Adipose tissue (tissue), 3 donors: ENCODE measurements around the gene PF4V1. TPM values are rescaled to one million over a fixed set of nuclear protein-coding genes. Genes with fewer than 3 reads are reported as not detected.

ENCODE experiments used
- H3K27ac ChIP-seq: one replicate; pipeline ENCODE4 v1.5.1; 2013; ENCODE audit warnings: low read depth, low read length
- WGBS, 3 donors: extraction: QIAGEN DNeasy Blood & Tissue Kit; methylation state at CpG; one replicate each; pipeline ENCODE4 v1.1.7; 2013; 5-methylcytosine and 5-hydroxymethylcytosine counted together
- polyA plus RNA-seq, 3 donors: library from polyadenylated mRNA; stranded (reverse); fragments of 200-250 nt; gene quantifications; one replicate each; pipeline ENCODE4 v1.2.3, GENCODE V29; 2013
- donor health status: healthy with polysubstance abuse.
- donor health status: Bipolar disorder and iron deficiency.
- donor health status: healthy.

Gene PF4V1
- polyA plus RNA-seq, 3 donors: not detected

DNA sequence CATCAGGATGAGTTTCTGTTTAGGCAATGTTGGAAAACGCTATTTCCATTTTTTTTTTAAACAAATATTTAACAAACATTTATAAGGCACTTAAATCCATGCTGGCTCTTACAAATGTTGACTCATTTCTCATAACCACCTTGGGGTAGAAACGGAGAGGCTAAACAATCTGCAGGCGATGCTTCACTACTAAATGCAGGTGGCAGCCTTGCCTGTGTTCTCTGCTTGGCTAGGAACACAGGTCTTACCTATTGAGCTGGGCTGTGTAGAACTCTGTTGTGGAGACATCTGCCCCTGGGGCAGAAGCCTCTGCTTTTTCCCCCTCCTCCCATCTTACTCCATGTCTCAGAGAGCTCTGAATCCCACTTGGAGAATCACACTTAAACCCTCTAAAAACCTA lies 14.7 kb downstream of the PF4V1 start:
- no peak overlapping the region for H3K27ac ChIP-seq
- WGBS, 3 donors: 30 to 83% (median 82%) methylated on average over 3 of the region's 3 CpGs

DNA sequence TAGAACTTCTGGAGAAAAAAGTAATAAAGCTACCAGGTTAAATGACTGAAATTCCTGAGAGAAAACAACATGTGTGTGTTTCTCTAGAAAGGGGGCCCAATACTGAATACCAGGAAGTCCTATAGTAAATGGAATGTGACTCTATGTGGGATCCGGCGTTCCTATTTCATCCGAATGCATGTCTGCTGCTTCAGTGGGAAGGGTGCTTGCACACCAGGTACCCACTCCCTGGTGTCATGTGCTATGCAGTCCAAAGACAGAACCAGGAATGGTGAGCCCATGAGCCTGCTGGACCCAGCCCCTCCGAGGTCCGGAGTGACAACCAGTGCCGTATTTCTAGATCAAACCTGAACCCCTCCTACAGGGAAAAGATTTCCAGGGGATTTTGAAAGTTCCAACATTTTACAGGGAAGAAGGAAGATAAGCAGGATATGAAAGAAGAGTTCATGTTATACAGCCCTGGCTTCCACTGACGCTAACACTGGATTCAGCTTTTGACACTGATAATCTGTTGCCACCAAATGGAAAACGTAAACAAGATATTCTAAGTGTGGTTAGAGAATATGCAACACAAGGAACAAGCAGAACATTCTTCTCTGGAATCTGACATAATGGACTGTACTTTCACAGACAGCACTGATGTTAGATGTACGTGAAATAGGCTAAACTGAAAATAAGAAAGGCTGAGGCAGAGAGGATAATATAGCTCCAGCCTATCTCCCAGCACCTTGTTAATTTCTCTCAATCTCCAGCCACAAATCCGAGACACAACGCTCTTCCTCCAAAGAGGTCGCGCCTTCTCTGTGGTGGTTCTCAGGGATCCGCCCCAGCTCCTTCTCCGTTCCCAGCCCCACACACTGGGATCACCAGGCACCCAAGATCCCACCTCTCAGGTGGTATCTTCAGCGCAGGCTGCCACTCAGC lies 15.4 kb downstream of the PF4V1 start:
- H3K27ac ChIP-seq: no peak overlapping the region
- 22 to 38% (median 38%) methylated on average over 16 of the region's 16 CpGs for WGBS, 3 donors

DNA sequence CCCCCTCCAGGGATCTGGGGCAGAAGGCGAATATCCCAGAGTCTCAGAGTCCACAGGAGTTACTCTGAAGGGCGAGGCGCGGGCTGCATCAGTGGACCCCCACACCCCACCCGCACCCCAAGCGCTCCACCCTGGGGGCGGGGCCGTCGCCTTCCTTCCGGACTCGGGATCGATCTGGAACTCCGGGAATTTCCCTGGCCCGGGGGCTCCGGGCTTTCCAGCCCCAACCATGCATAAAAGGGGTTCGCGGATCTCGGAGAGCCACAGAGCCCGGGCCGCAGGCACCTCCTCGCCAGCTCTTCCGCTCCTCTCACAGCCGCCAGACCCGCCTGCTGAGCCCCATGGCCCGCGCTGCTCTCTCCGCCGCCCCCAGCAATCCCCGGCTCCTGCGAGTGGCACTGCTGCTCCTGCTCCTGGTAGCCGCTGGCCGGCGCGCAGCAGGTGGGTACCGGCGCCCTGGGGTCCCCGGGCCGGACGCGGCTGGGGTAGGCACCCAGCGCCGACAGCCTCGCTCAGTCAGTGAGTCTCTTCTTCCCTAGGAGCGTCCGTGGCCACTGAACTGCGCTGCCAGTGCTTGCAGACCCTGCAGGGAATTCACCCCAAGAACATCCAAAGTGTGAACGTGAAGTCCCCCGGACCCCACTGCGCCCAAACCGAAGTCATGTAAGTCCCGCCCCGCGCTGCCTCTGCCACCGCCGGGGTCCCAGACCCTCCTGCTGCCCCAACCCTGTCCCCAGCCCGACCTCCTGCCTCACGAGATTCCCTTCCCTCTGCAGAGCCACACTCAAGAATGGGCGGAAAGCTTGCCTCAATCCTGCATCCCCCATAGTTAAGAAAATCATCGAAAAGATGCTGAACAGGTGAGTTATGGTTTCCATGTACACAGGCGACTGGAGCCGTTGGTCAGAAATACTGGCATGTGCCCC lies 16.3 kb downstream of the PF4V1 start, which contains the start of gene CXCL1:
Gene CXCL1, plus strand, starts transcription at position 264 of the 926 bp plus-strand sequence. Its CDS starts 78 bp downstream, at position 342.
- no peak within 1 kb of the TSS for H3K27ac ChIP-seq

DNA sequence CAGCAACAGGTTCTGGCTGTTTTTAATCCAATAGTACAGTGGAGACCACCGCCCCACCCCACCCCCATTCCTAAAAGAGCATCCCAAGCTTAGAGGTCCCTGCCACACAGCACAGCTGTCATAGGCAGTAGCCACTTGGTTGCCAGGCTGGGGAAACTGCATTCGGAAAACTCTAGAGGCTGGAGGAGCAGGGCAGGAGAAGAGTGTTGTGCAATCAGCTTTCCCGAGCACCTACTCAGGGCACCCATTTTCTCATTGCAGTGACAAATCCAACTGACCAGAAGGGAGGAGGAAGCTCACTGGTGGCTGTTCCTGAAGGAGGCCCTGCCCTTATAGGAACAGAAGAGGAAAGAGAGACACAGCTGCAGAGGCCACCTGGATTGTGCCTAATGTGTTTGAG lies 17.2 kb downstream of the PF4V1 start:
- 69 to 85% (median 78%) methylated on average over 3 of the region's 3 CpGs for WGBS, 3 donors
- no peak overlapping the region for H3K27ac ChIP-seq

More for the DNA sequence above, 16.3 kb downstream of the PF4V1 start, which contains the start of gene CXCL1:
- 8 to 9% (median 8%) methylated on average over 59 to 61 of the region's 61 CpGs for WGBS, 3 donors

DNA sequence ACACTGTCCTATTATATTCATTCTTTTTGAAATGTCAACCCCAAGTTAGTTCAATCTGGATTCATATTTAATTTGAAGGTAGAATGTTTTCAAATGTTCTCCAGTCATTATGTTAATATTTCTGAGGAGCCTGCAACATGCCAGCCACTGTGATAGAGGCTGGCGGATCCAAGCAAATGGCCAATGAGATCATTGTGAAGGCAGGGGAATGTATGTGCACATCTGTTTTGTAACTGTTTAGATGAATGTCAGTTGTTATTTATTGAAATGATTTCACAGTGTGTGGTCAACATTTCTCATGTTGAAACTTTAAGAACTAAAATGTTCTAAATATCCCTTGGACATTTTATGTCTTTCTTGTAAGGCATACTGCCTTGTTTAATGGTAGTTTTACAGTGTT lies 17.7 kb downstream of the PF4V1 start:
- no peak overlapping the region for H3K27ac ChIP-seq
- WGBS, 3 donors: 58 to 85% (median 79%) methylated on average over 1 of the region's 1 CpG

DNA sequence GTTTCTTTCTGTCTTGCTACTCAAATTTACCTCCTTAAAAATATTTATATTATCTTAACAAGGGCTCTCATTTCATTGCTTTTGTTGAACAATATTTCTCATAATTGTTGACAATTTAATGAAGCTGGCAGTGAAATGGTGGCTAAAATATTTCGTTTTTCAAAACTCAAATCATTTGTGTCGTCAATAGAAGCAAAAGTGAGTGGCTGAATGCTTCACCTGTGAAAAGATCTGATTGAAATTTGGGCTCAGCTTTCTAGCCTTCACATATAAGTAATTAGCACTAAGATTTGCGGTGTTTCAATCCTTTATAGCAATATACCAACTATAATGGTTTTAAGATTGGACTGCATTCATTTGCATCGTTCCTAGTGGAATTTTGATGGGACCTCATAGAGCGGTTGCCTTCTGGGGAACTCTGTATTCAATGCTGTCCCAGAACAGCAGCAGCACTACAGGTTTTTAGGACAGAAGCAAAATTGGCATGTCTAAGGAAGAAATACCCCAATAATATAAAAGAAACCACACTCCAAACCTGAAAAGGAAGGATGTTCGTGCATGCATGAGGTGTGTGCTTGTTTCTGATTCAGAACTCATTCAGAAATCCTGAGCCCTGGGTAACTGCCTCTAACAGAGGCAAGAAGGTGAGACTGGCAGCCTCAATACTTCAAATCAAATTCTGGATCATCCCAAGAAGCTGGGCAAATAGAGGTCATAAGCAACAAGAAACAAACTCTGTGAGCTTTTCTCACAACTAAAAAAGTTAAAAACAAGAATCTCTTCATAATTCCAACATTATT lies 18.6 kb downstream of the PF4V1 start:
- 88 to 90% (median 90%) methylated on average over 6 of the region's 6 CpGs for WGBS, 3 donors
- H3K27ac ChIP-seq: no peak overlapping the region

DNA sequence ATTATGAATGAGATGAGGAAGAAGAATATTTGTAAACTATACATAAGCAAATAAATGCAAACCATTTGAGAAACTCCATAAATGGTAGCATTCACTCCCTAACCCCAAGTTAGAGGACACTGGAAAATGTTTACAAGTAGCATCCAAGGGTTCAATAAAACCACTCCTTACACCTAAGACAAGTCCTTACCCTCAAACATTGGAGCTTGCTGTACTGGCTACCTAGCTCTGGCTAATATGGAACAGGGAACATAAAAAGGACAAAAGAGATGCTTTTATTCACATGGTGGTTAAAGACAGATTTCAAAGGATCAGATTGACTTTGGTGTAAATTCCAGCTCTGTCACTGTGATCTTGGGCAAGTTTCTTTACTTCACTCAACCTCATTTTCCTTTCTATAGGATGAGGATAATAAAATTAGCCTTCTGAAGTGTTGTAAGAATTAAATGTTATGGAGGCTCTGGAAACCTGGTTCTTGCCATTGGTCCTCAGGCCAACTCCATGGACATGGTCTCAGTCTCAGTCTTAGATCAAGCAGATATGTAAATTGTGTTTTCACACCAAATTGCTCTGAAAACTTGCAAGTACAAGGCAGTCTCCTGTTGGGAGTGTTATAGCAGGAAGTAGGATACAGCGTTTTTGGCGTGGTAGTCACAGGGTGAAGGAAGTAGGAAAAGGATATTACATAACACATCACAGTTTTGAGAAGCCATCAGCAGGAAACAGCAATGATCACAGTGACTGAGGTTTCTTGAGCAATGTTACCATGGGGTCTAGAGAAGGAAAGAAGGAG lies 19.4 kb downstream of the PF4V1 start:
- 37 to 91% (median 43%) methylated on average over 2 of the region's 2 CpGs for WGBS, 3 donors
- H3K27ac ChIP-seq: no peak overlapping the region

DNA sequence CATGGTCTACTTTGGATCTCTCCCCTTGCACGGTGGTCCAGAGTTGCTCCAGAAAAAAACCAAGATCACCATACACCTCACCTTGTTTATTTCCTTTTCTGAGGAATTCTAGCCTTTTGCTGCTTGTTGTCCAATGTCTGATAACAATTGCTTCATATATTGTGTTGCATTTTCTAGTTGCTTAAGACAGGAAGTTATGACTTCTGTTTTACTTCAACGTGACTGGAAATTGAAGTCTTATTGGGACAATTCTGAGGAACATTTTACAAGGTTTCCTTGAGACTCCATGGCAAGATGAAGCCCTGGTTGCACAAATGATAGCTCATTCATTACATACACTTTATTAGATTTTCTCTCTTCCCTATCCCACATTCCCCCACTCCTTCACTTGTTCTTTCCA lies 21.3 kb downstream of the PF4V1 start:
- WGBS, 3 donors: 41 to 82% (median 50%) methylated on average over 2 of the region's 2 CpGs
- no peak overlapping the region for H3K27ac ChIP-seq

DNA sequence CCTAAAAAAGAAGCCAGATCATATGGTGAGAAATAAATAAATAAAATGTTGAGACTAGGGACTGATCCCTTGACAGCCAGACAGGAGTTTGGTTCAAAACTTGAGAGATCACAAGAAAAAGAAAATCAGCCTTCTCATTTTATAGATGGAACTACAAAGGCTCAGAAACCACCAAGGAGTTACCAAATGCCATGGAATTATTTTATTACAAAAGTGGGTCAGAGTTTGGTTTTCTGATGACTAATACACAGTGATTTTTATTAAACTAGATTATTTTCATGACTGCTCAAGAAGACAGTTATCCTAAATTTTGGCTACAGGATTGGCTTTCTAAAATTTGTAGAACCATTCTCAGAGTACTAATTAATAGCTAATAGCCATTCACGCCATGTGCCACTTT lies 22.3 kb downstream of the PF4V1 start:
- 89 to 94% (median 93%) methylated on average over 1 of the region's 1 CpG for WGBS, 3 donors
- H3K27ac ChIP-seq: no peak overlapping the region

DNA sequence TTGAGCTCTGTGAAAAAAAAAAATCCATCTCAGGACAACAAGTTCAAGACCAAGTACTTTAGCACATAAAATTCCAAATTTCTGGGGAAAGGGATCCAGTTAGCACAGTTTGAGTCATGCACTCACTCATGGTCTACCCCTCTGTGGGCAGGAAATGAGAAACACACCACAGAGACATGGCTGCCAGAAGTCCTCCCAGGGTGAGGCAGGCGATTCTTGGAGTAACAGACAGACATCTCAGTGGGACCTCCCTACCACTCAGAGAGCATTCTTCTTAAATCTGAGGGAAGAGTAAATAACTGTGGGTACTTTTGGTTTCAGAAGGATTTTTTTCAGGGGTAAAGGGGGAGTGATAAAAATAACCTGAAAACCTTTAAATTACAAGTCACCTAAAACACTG lies 30.2 kb downstream of the PF4V1 start:
- WGBS, 3 donors: 32 to 94% (median 58%) methylated on average over 1 of the region's 1 CpG
- no peak overlapping the region for H3K27ac ChIP-seq

DNA sequence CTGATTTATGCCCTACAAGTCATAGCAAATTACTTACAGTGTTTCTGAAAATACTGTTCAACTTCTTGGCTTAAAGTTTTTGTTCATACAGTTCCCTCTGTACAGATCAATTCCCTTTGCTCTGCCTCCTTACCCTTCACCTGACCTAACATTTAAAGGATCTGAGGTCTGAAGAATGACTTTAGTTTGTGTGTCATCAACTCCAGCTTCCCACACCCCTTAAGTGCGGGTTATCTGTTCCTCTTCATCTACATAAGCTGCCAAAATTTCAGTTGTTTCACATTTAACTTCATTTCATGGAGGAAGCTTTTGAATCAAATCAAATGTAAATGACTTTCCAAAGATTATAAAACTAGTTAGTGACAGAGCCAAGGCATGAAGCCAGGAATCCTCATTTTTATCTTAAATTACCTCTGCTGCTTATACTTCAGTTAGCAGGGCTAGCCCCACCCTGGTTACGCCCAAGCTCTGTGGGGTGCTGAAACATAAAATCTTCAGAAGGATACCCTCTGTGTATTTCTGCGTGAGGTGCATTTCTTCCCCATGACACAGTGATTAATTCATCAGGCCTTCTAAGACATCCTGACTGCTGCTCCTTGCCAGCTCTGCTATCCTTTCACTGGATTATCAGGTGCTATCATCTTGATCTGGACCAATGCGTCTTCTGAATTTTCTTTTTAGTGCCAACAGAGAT lies 32.6 kb downstream of the PF4V1 start:
- 69 to 86% (median 73%) methylated on average over 4 of the region's 4 CpGs for WGBS, 3 donors
- H3K27ac ChIP-seq: no peak overlapping the region

DNA sequence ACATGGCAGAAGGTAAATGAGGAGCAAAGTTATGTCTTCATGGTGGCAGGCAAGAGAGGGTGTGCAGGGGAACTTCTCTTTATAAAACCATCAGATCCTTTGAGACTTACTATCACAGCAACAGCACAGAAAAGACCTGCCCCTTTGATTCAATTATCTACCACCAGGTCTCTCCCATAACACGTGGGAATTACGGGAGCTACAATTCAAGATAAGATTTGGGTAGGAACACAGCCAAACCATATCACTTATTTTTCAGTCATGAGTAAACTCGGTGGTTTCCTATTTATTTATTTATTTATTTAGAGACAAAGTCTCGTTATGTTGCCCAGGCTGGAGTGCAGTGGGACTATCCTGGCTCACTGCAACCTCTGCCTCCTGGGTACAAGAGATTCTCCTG lies 38.2 kb downstream of the PF4V1 start:
- WGBS, 3 donors: 32 to 78% (median 75%) methylated on average over 4 of the region's 4 CpGs
- no peak overlapping the region for H3K27ac ChIP-seq

DNA sequence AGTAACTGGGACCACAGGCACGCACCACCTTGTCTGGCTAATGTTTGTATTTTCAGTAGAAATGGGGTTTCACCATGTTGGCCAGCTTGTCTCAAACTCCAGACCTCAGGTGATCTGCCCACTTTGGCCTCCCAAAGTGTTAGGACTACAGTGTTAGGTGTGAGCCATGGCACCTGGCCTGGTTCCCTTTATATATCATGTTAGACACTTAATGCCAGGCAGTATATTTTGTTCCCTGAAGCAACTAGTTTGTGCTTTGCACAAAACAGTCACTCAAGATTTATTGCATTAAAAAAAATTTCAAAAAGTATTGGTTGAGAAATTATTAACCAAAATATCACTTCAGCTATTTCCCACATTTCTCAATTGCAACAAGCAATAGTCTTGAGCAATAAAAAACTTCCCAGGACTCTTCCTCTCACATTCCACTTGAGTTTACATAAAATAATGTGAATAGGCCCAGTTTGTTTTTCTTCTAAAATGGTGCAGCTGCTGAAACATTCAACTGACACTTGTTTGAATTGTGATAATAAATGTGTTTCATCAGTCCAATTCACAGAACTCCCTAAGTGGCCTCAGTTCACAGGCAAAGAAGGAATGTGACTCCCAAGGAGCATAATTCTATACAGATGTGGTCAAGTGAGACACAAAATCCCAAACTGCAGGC lies 38.8 kb downstream of the PF4V1 start:
- 77 to 100% (median 93%) methylated on average over 1 of the region's 1 CpG for WGBS, 3 donors
- H3K27ac ChIP-seq: no peak overlapping the region

DNA sequence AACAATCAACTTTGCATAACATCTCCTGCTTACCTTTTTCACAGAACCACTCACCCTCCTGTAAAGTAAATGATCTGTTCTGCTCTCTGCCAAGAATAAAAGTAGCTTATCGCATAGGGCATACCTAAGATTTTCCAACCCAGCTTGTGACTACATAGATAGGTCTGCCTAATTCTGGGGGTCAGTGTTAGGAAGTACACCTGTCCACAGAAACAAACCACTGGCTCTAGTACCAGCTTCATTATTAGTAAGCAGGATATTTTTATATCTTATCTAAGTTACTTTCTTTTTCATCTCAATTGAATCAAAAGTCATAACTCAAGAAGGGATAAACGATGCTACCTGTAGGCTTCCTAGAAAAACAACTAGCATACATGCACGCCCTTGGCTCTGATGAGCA lies 39.9 kb downstream of the PF4V1 start:
- 50 to 87% (median 73%) methylated on average over 3 of the region's 3 CpGs for WGBS, 3 donors
- H3K27ac ChIP-seq: no peak overlapping the region

DNA sequence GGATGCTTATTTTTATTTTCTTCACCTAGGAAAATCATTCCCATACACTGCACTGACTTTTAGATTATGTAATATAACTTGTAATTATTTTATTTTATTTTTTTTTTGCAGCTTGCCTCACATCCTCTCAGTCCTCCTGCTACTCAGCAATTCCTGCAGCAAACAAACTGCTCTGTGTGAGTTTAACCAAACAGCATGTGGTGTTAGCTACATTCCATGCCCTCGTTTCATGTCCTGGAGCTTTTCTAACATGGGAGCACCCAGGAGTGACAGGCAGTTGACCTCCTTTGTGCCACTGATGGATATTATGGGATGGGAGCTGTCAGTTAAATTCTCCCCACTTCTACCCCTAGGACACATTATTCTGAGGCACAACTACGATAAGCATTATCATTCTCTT lies 40.9 kb downstream of the PF4V1 start:
- no peak overlapping the region for H3K27ac ChIP-seq
- WGBS, 3 donors: 38 to 78% (median 56%) methylated on average over 2 of the region's 2 CpGs
